Osteocyte (in vitro differentiated cells): ENCODE measurements around the gene CBX1. TPM values are rescaled to one million over a fixed set of nuclear protein-coding genes. Genes with fewer than 3 reads are reported as not detected.

Source experiments
- DNase-seq: peaks from one replicate; pipeline ENCODE4 v3.0.0; 2021; ENCODE audit warnings: mixed read lengths; ENCODE audit not compliant: unreplicated experiment; ENCODE audit errors: extremely low spot score
- H3K27ac Mint-ChIP-seq: one replicate; pipeline ENCODE4 v1.8.0; 2021; ENCODE audit warnings: mild to moderate bottlenecking, mixed read lengths; ENCODE audit not compliant: unreplicated experiment
- H3K27me3 Mint-ChIP-seq: one replicate; pipeline ENCODE4 v1.8.0; 2021; ENCODE audit warnings: mixed read lengths; ENCODE audit not compliant: unreplicated experiment
- H3K36me3 Mint-ChIP-seq: one replicate; pipeline ENCODE4 v1.8.0; 2021; ENCODE audit warnings: mixed read lengths; ENCODE audit not compliant: unreplicated experiment
- H3K4me1 Mint-ChIP-seq: one replicate; pipeline ENCODE4 v1.8.0; 2021; ENCODE audit warnings: mixed read lengths; ENCODE audit not compliant: unreplicated experiment
- H3K4me3 Mint-ChIP-seq: one replicate; pipeline ENCODE4 v1.8.0; 2021; ENCODE audit warnings: mild to moderate bottlenecking, moderate library complexity, mixed read lengths; ENCODE audit not compliant: unreplicated experiment
- H3K9me3 Mint-ChIP-seq: one replicate; pipeline ENCODE4 v1.8.0; 2021; ENCODE audit warnings: mixed read lengths; ENCODE audit not compliant: unreplicated experiment
- long read RNA-seq: library from polyadenylated mRNA; unstranded; transcript quantifications from one replicate; pipeline ENCODE4 v2.0.0, GENCODE V29; 2021
- total RNA-seq: library from RNA; stranded (reverse); gene quantifications from 2 replicates; pipeline ENCODE4 v1.2.1, GENCODE V29; 2021
- TF ChIP-seq, protein P1 (sequence below): fragments of 200-600 bp; sonication (generic); IDR thresholded peaks from 2 replicates; pipeline ENCODE4 v1.5.0; 2021; ENCODE audit warnings: antibody characterized with exemption, mild to moderate bottlenecking, moderate library complexity

The CBX1 gene
- total RNA-seq: 74.4 and 76.5 TPM in 2 replicates
- long read RNA-seq, transcript CBX1-201 (5 exons, 2,232 nt): major isoform, 16 of 24 reads
- long read RNA-seq, partial matches to known transcripts: 5 of 24 reads
- long read RNA-seq, other reads (novel, unspliced or antisense): 3 of 24 reads

DNA sequence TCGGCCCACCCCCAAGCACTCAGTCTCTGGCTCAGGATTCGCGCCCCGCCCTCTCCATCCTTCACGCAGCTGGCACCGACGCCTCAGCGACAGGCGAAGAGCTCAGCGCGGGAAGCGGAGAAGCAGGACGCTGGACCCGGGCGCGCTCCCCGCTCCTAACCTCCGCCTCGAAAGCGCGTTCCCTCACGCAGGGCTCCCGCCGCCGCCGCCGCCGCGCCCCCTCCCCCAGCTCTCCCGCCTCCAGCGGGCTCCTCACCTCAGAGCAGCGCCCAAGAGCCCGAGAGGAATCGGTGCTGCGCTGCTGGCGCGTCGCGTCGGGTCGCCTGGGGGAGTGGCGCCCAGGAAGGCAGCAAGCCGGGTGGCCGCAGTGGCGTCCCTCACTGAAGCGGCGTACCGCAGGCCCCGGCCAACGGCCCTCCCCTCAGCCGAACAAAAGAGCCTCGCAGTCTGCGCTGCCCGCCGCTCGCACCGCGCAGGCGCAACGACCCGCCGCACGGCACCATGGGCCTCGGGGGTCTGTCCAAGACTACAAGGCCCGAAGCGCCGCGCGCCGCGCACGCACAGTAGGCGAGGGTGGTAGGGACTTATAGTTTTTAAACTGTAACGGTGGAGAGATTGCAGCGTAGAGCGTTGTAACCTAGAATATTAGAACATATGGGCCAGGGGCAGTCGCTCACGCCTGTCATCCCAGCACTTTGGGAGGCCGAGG is at the start of gene CBX1:
CBX1 (minus strand) TSS at position 467 of the 709 bp plus-strand sequence. CDS start 24,474 bp downstream, outside the sequence.
- DNase-seq: peak; percentile 98
- TF ChIP-seq, protein P1, sequence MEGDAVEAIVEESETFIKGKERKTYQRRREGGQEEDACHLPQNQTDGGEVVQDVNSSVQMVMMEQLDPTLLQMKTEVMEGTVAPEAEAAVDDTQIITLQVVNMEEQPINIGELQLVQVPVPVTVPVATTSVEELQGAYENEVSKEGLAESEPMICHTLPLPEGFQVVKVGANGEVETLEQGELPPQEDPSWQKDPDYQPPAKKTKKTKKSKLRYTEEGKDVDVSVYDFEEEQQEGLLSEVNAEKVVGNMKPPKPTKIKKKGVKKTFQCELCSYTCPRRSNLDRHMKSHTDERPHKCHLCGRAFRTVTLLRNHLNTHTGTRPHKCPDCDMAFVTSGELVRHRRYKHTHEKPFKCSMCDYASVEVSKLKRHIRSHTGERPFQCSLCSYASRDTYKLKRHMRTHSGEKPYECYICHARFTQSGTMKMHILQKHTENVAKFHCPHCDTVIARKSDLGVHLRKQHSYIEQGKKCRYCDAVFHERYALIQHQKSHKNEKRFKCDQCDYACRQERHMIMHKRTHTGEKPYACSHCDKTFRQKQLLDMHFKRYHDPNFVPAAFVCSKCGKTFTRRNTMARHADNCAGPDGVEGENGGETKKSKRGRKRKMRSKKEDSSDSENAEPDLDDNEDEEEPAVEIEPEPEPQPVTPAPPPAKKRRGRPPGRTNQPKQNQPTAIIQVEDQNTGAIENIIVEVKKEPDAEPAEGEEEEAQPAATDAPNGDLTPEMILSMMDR: no peak
- Mint-ChIP-seq H3K4me1 (peaks cover 23% of the 10 kb centered on the region), H3K4me3 (peak within 1 kb of the TSS; percentile 100), H3K27ac (peak within 1 kb of the TSS; percentile 97), H3K36me3 (no peaks in the 10 kb centered on the region), H3K27me3 (no peaks in the 10 kb centered on the region), H3K9me3 (no peaks in the 10 kb centered on the region)

DNA sequence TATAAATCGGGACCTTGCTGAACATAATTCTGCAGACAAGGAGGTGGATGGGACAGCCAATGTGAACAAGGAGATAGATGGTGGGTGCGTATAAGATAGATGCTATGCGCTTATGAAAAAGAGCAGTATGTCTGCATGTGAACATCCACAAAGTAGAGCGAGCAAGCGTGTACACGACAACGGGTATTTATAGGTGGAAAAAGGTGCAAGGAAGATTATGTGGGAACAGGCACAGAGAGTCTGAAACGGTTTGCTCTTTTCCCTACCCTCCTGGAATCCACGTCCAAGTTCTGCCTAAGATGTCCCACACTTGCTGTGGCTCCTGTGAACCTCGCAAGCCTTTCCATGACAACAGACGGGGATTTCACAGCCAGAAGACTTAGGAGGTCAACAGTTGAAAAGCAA is 49.3 kb upstream of the CBX1 start:
- Mint-ChIP-seq H3K4me1 (no peaks in the 10 kb centered on the region), H3K4me3 (no peak overlapping the region)

DNA sequence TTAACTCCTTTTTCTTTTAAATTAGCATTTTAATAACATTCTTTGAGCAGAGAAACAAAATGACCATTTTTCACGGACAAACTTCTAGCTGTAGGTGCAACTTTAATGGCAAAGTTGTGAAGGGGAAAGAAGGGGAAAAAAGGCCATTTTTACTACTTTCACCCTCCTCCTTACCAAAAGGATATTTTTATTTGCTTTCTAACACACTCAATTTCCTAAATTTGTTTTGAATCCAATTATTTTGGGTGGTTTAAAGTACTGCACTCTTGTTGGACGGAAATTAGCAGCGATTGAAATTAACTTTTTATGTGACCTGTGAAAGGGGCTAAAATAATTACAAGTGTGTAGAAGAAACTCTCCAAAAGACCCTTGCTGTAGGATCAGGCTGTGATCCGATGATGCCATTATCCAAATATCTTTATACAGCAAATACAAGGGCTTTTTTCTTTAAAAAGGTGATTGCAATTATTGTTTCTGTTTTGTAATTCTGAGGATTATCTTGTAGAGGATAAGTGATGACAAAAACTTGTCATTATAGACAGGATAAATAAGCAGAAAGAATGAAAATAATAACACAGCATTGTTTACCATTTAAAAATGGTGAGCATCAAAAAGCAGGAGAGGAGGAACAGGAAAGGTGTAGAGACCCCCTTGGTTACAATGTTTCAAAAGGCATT is 48.6 kb upstream of the CBX1 start:
- H3K4me1 Mint-ChIP-seq: no peaks in the 10 kb centered on the region
- TF ChIP-seq, protein P1: no peak
- no peaks in the 10 kb centered on the region for H3K36me3 Mint-ChIP-seq
- no peak overlapping the region for H3K4me3 Mint-ChIP-seq
- no peaks in the 10 kb centered on the region for H3K9me3 Mint-ChIP-seq
- H3K27me3 Mint-ChIP-seq: peaks cover 88% of the 10 kb centered on the region
- no peak overlapping the region for H3K27ac Mint-ChIP-seq
- no peak for DNase-seq

More for the DNA sequence above, 49.3 kb upstream of the CBX1 start:
- Mint-ChIP-seq H3K9me3 (no peaks in the 10 kb centered on the region), H3K27ac (no peak overlapping the region), H3K27me3 (peaks cover 82% of the 10 kb centered on the region), H3K36me3 (no peaks in the 10 kb centered on the region)
- TF ChIP-seq, protein P1: no peak
- no peak for DNase-seq

DNA sequence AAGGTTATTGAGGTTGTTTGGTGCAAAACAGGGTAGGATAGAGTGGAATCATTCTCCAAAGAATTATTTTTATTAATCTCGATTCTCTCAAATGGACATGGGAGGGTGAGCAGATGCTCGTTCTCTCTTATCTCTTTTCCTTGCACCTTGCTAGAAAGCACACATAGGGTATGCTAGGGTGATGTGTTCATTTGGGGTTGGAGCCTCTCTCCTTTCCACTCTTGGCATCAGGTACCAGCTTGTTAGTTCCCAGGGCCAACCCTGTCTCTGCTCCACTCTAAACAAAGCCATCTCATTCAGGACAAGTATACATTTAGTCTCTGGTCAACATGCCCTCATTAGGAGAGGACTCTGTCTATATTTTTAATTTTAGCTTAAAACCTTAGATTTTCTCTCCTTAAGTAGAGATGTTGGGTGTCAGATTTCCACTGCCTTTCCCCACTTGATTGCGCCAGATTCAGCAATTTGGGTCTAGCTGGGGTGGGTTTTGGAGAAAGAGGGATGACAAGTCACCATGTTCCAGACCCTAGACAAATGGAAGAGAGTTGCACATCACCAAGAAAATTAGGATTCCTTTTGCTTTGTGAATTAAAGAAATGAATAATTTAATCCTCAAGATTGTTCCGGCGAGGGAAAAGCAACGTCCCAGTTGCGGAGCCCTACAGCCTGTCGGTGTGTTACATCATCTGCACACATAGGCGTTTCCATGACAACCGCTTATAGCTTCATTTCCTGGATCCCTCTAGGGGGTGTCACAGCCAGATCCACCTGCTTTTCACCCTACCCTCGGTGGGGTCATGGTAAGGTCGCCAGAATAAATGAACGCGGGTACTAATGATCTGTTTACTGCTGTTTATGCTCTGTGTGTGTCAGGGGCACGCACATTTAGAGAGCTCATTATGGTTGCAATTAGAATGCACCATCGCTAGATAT is 47.8 kb upstream of the CBX1 start:
- Mint-ChIP-seq H3K27ac (no peak overlapping the region), H3K4me3 (no peak overlapping the region), H3K4me1 (no peaks in the 10 kb centered on the region), H3K27me3 (peaks cover 91% of the 10 kb centered on the region), H3K36me3 (no peaks in the 10 kb centered on the region), H3K9me3 (no peaks in the 10 kb centered on the region)
- TF ChIP-seq, protein P1: no peak
- no peak for DNase-seq
